ENCODE results near the gene ANKRD49.

The ANKRD49 gene

GRCh38 chr11:94545264-94546161 lies 51.7 kb downstream of the ANKRD49 start:
- no peak for DNase-seq

- DNase-seq: no peak
Observed at GRCh38 chr11:94546162-94546470, 52.3 kb downstream of the ANKRD49 start.

GRCh38 chr11:94546886-94547285 lies 53.1 kb downstream of the ANKRD49 start:
- no peak for DNase-seq

DNA sequence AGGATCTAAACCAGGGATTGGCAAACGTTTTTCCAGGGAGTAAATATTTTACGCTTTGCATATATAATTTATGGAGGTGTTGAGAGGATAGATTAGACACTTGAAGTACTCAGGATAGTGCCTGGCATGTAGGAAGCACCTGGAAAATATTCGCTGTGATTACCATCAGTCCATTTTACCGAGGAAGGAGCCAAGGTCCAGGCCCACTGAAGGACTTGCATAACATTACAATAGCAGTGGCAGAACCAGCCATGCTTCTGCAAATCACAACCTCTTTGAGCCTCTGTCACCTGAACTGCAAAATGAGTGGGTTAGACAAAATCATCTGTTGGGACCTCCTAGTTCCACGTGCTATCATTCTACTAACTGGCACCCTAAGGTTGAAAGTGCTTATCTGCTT lies 55.4 kb downstream of the ANKRD49 start:
- no peak for DNase-seq

All from NCI-H2029 (cell line).